Activated T-cell treated with anti-CD3 and anti-CD28 coated beads, Interleukin-2, amount 50 U/mL, for 72 hours (primary cell): ENCODE results near the gene LRRC75B. TPM values are rescaled to one million over a fixed set of nuclear protein-coding genes. Genes with fewer than 3 reads are reported as not detected.

Experiments
- ATAC-seq, 2 donors: fragments of 150-1000 bp; cut with Tn5 transposase; replicated peaks in 1 of 2; 2 replicates each; pipeline ENCODE4 v1.10.0; 2021; ENCODE audit warnings: moderate library complexity in 2 of 2, mild to moderate bottlenecking in 1 of 2
- DNase-seq, 2 donors: peaks; one replicate each; pipeline ENCODE4 v3.0.0; 2021 to 2022; ENCODE audit warnings: mixed read lengths in 1 of 2
- H3K27ac Mint-ChIP-seq: one replicate; pipeline ENCODE4 v1.8.0; 2022; ENCODE audit warnings: mild to moderate bottlenecking, moderate library complexity, mixed read lengths
- H3K27me3 Mint-ChIP-seq: one replicate; pipeline ENCODE4 v1.8.0; 2022; ENCODE audit warnings: low read depth, mixed read lengths
- H3K36me3 Mint-ChIP-seq, 2 donors: one replicate each; pipeline ENCODE4 v1.8.0; 2022; ENCODE audit warnings: mixed read lengths in 2 of 2, mild to moderate bottlenecking in 1 of 2; ENCODE audit not compliant: insufficient read depth in 2 of 2
- H3K4me1 Mint-ChIP-seq: one replicate; pipeline ENCODE4 v1.8.0; 2022; ENCODE audit warnings: low read depth, mixed read lengths
- H3K4me3 Mint-ChIP-seq, 2 donors: one replicate each; pipeline ENCODE4 v1.8.0; 2022; ENCODE audit warnings: mild to moderate bottlenecking in 2 of 2, mixed read lengths in 2 of 2, moderate library complexity in 2 of 2
- H3K9me3 Mint-ChIP-seq, 2 donors: one replicate each; pipeline ENCODE4 v1.8.0; 2022; ENCODE audit warnings: mixed read lengths in 2 of 2
- total RNA-seq, 2 donors: library from RNA; stranded (reverse); gene quantifications; one replicate each; pipeline ENCODE4 v1.2.3, GENCODE V29; 2022

LRRC75B gene
- total RNA-seq, 2 donors from 2014 or later: 1.2 to 2.0 TPM

DNA sequence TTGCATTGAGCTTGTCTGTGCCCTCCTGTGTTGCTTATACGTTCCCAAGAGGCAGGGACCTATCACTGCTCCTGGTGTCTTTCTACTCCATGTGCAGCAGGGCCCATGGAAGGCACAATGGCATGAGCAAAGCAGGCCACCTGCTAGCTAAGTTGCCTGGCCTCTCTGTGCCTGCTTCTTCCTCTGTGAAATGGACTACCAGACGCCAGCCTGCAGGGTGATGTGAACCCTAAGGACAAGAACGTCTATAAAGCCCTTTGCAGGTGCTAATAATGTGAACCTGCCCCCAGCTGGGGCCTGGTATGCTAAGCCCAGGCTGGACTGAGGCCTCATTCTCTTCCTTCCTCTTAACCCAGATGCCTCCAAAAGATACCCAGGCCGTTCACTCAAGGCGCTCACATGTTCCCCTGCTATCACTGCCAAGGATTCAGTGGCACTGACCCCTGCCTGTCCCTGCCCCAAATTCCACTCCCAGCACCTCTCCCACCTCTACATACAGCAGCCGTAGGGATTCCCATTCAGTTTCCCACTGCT lies 41.9 kb downstream of the LRRC75B start:
- H3K27me3 Mint-ChIP-seq: no peaks in the 10 kb centered on the region
- H3K36me3 Mint-ChIP-seq: peaks cover 10 to 17% of the 10 kb centered on the region in 2 donors
- H3K27ac Mint-ChIP-seq: no peak overlapping the region
- no peaks in the 10 kb centered on the region for H3K9me3 Mint-ChIP-seq
- DNase-seq (no peak), ATAC-seq (no peak)
- peaks cover 25% of the 10 kb centered on the region for H3K4me1 Mint-ChIP-seq
- no peak overlapping the region for H3K4me3 Mint-ChIP-seq

DNA sequence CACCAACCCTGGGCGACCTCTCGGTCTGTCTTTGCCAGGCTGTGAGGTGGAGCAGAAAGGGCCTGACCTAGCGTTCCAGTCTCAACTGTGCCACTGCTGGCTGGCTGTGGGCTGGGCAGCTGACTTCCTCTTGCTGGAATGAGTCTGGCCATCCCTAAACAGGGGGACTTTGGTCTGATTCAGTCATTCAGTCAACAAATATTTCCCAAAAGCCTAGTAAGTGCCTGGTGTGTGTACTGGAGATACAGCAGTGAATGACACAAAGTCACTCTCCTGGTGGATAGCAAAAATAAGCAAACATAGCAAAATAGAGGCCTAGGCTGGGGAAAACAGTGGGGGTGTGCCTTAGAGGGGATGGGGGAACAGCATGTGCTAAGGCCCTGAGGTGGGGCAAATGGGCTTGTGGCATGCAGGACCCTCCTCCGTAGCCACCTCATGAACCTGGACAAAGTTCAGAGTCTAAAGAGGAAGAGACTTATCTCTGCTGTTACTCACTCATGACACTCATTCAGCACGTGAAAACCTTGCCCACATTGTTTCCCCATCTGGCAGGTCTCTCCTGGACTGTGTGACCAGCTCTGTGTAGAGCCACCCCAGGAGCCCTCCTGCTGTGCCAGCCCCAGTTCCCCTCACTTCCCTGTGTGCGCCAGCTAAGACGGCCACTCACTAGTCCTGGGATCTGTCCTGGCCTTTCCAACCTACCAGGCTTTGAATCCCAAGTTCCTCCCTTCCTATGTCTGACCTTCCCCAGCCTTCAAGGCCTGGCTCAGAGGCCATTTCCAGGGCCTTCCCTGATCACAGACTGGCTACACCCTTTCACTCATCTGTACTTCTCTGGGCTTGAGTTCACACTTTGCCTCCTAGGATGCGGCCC lies 42.6 kb downstream of the LRRC75B start:
- H3K4me3 Mint-ChIP-seq: no peak overlapping the region
- no peaks in the 10 kb centered on the region for H3K9me3 Mint-ChIP-seq
- peaks cover 25% of the 10 kb centered on the region for H3K4me1 Mint-ChIP-seq
- ATAC-seq (no peak), DNase-seq (no peak)
- no peaks in the 10 kb centered on the region for H3K27me3 Mint-ChIP-seq
- peaks cover 8 to 15% of the 10 kb centered on the region in 2 donors for H3K36me3 Mint-ChIP-seq
- H3K27ac Mint-ChIP-seq: no peak overlapping the region

DNA sequence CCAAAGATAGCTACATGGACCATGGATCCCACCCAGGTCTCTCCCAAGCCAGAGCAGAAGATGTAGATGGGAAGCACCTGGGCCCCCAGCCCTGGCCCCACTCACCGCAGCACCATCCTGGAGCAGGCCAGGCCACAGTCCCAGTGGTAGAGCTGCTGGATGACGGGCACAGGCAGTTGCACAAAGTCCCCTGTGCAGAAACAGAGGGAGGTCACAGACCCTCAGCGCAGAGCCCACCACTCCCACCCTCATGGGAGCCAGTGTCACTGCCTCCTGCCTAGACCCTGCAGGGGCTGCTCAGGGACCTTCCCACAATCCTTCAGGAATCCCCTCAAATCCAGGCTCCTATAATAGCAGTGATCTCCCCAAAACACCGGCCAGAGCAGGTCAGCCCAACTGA lies 44.1 kb downstream of the LRRC75B start:
- Mint-ChIP-seq H3K36me3 (peaks cover 5 to 13% of the 10 kb centered on the region in 2 donors), H3K27me3 (no peaks in the 10 kb centered on the region)

DNA sequence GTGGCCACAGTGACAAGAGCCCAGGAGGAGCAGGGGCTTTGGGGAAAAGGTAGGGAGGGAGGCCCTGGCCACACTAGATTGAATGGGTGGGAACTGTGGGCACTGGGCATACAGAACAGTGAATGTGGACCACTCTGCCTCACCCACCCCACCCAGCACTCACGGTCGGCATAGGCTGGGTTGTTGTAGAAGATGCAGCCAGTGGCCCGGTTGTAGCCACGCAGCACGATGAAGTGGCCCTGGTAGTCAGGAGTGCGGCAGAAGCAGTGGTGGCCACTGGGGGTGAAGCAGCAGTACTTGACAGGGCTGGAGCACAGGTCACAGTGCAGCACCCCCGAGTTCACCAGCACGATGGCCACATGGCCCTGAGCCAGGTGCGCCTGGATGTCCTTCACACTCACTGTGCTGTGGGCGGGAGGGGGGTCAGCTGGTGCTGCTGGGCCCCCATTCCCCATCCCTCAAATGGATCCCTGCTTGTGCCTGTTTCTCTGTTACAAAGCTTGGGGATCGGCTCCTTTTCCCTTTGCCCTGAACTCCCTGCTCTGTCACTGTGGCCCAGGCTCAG lies 49.1 kb downstream of the LRRC75B start:
- H3K36me3 Mint-ChIP-seq: peaks cover 4 to 8% of the 10 kb centered on the region in 2 donors
- H3K27me3 Mint-ChIP-seq: no peaks in the 10 kb centered on the region
- H3K27ac Mint-ChIP-seq: no peak overlapping the region
- no peak overlapping the region for H3K4me3 Mint-ChIP-seq
- no peaks in the 10 kb centered on the region for H3K9me3 Mint-ChIP-seq
- H3K4me1 Mint-ChIP-seq: no peaks in the 10 kb centered on the region
- ATAC-seq (no peak), DNase-seq (no peak)

More for the DNA sequence above, 44.1 kb downstream of the LRRC75B start:
- Mint-ChIP-seq H3K9me3 (no peaks in the 10 kb centered on the region), H3K27ac (no peak overlapping the region), H3K4me1 (peaks cover 18% of the 10 kb centered on the region), H3K4me3 (no peak overlapping the region)
- ATAC-seq: no peak
- no peak for DNase-seq

DNA sequence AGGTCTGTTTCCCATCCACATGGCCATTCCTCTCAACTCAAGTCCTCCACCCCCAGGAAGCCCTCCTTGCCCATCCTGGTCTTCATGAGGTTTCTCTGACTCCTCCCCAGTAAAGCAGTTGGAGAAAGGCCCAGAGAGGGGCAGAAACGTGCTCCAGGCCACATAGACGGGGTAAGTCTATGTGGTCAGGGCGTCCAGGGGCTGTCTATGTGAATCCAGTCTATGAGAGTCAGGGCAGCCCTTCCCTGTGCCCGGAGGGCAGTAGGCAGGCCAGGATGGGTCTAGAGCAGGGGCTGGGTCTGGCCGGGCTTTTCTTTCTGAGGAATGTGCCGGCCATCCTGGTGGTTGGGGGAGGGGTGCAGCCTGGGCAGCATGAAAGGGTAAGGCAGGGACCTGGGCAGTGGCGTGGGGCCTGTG lies 49.7 kb downstream of the LRRC75B start:
- peaks cover 4 to 8% of the 10 kb centered on the region in 2 donors for H3K36me3 Mint-ChIP-seq
- no peaks in the 10 kb centered on the region for H3K4me1 Mint-ChIP-seq
- no peak overlapping the region for H3K27ac Mint-ChIP-seq
- no peaks in the 10 kb centered on the region for H3K27me3 Mint-ChIP-seq
- no peaks in the 10 kb centered on the region for H3K9me3 Mint-ChIP-seq
- ATAC-seq: no peak
- no peak for DNase-seq
- H3K4me3 Mint-ChIP-seq: no peak overlapping the region

DNA sequence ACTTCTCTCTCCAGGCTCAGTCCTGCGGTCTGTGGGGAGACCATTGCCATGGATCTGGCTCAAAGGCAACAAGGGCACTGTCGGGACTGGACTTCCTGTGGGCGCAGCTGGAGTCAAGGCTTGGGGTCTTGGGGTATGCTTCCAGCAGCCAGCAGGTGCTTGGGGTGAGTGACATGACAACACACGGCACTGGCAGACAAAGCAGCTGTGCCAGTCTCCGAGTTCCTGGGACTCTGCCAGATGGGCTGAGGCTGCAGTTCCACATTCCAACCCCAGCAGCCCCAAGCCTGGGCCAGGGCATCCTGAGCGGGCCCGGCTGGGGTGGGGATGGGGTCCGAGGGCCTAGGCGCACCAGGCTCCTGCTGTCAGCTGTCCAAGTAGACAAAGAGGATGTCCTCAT lies 50.2 kb downstream of the LRRC75B start:
- no peak overlapping the region for H3K27ac Mint-ChIP-seq
- ATAC-seq: no peak
- H3K4me1 Mint-ChIP-seq: no peaks in the 10 kb centered on the region
- H3K9me3 Mint-ChIP-seq: no peaks in the 10 kb centered on the region
- H3K27me3 Mint-ChIP-seq: no peaks in the 10 kb centered on the region
- DNase-seq: no peak
- peaks cover 4 to 8% of the 10 kb centered on the region in 2 donors for H3K36me3 Mint-ChIP-seq
- H3K4me3 Mint-ChIP-seq: no peak overlapping the region

DNA sequence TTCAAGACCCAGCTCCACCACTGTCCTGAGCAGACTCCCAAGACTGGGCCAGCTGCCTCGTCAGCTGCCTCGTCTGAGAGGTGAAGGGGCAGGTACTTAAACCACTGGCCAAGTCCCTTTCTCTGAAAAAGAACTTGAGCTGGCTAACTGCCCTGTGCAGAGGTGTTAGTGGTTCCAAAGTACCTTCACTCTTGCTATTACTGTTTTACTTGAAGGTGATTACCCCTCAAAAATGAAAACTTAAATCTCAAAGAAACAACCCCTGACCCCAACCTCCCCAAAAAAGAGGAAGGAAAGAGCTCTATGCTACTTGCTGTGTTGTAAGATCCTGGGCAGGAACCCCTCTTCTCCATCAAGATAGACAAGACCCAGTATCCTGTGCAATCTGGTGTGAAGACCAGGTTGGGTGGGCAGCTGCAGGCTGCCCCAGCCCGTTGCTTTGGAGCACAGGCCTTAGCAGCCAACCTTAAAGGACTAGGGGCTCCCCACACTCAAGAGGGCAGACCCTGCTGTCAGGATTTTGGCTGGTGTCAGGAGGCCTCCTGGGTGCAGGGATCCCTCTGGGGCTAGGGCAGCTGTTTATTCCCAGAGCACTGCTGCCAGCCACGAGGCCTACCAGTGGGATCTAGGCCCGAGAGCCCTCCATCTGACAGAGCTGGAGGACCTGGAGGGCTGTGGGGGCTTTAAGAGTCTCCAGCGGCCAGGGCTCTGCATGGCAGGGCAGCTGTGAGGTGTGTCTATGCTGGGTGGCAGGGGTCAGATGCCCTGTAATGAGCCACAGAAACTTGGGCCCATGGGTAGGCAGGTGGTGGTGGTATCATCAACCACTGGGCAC lies 51.0 kb downstream of the LRRC75B start:
- no peaks in the 10 kb centered on the region for H3K4me1 Mint-ChIP-seq
- peaks cover 4 to 6% of the 10 kb centered on the region in 2 donors for H3K36me3 Mint-ChIP-seq
- H3K27ac Mint-ChIP-seq: no peak overlapping the region
- ATAC-seq (no peak), DNase-seq (no peak)
- H3K4me3 Mint-ChIP-seq: no peak overlapping the region
- no peaks in the 10 kb centered on the region for H3K9me3 Mint-ChIP-seq
- H3K27me3 Mint-ChIP-seq: no peaks in the 10 kb centered on the region

DNA sequence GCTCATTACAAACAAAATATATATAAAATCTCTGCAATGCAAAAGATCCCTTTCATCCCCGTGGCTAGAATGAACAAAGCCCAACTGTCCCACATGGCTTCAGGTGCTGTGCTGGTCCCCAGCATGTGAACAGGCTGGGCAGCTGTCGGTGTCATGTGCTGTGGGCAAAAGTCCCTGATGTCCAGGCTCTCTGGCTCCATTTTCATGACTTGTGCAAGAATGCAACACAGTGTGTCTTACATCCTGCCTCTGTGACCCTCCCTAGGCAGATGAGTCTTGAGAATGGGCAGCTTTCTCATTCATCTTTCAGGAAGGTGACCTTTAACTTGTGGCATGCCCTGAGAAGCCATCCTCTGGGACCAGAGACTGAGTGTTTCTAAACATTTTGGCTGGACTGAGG lies 52.4 kb downstream of the LRRC75B start:
- DNase-seq: no peak
- Mint-ChIP-seq H3K9me3 (no peaks in the 10 kb centered on the region), H3K4me1 (no peaks in the 10 kb centered on the region), H3K27me3 (no peaks in the 10 kb centered on the region), H3K36me3 (peaks cover 1 to 2% of the 10 kb centered on the region in 2 donors), H3K27ac (no peak overlapping the region), H3K4me3 (no peak overlapping the region)
- no peak for ATAC-seq

DNA sequence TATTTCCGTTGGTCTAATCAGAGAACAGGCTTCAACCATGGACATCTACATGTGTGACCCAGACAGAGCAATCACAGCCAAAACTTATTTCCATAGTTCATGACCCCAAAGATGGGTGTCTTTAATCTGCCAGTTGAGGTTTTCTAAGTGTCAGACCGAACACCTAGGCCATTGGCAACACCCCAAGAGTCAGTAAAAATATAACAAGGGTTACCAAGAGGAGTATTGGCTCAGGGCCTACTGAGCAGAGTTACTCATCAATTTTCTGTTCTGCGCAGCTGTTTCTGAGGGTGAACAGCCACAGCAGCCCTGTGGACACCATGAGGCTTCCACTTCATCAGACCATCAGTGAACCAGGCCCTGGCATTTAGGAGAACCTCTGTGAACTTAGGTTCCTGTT lies 56.8 kb downstream of the LRRC75B start:
- H3K4me3 Mint-ChIP-seq: no peak overlapping the region
- peaks cover 1 to 2% of the 10 kb centered on the region in 2 donors for H3K36me3 Mint-ChIP-seq
- H3K9me3 Mint-ChIP-seq: no peaks in the 10 kb centered on the region
- no peaks in the 10 kb centered on the region for H3K27me3 Mint-ChIP-seq
- no peaks in the 10 kb centered on the region for H3K4me1 Mint-ChIP-seq
- no peak for ATAC-seq
- no peak for DNase-seq
- H3K27ac Mint-ChIP-seq: no peak overlapping the region

Other genes starting within 250 kb of the LRRC75B start
- 10 to 100 TPM; 34.6 to 41.2 TPM for gene ADORA2A, start 165.5 kb downstream of the LRRC75B start, total RNA-seq
- gene UPB1, start 97.7 kb downstream of the LRRC75B start, total RNA-seq: 1 to 10 TPM in 1 of 2 donors, under 1 TPM in 1; 0.26 to 1.2 TPM
- gene GUCD1, start 37.9 kb downstream of the LRRC75B start, total RNA-seq: 10 to 100 TPM; 96.4 to 98.2 TPM
- 10 to 100 TPM; 69.3 to 76.5 TPM for gene SNRPD3, start 37.1 kb downstream of the LRRC75B start, total RNA-seq
- gene GGT1, start 10.1 kb upstream of the LRRC75B start, total RNA-seq: 10 to 100 TPM; 34.4 to 47.6 TPM
- not detected for gene PIWIL3, start 181.6 kb upstream of the LRRC75B start, total RNA-seq
- under 1 TPM; 0.07 to 0.14 TPM for gene SGSM1, start 213.1 kb upstream of the LRRC75B start, total RNA-seq